Measurements from ENCODE around the gene UGT1A1.
"Not testable (repeated sequence)": the region's sequence is repeated elsewhere in the genome, so short reads cannot be mapped to it uniquely, and the experiment has no call there.

- not testable (repeated sequence) for TF ChIP-seq POLR2A (IDR thresholded peaks at IDR 0.05; ENCODE audit: borderline replicate concordance, extremely low read depth, insufficient read depth, insufficient read length); CTCF (IDR thresholded peaks at IDR 0.05 in 2 of 3, conservative IDR thresholded peaks at IDR 0.05 in 1 of 3; ENCODE audit: borderline replicate concordance in 1 of 3, insufficient read depth in 1 of 3, low read depth in 2 of 3, low read length in 2 of 3)
Observed at GRCh38 chr2:233736868-233737653, 23.0 kb upstream of the UGT1A1 start.
